MCF 10A (cell line): ENCODE data around the gene HSD17B14. TPM values are rescaled to one million over a fixed set of nuclear protein-coding genes. Genes with fewer than 3 reads are reported as not detected.
A peak's percentile ranks its signal among the peaks of the same experiment; 100 is the strongest.

Source experiments
- BruUV-seq: library from RNA; stranded (reverse); fragments of 400-500 nt; replicated peaks from 2 replicates; lab custom pipeline; 2021; lab: Mats Ljungman, UMichigan
- CTCF ChIA-PET: fragments of 300-600 bp; sonication (Branson Sonifier 250); formaldehyde crosslinking; extraction: SDS; loops from one replicate; lab custom pipeline; 2021; ENCODE audit warnings: antibody characterized with exemption, inconsistent platforms; lab: Yijun Ruan, JAX
- POLR2A ChIA-PET: fragments of 300-600, 350-650 bp; sonication (Branson Sonifier 250); formaldehyde crosslinking; extraction: SDS; loops from one replicate; lab custom pipeline; 2020; ENCODE audit warnings: antibody characterized with exemption, inconsistent platforms; lab: Yijun Ruan, JAX
- DNase-seq: peaks from one replicate; pipeline ENCODE4 v3.0.0-alpha.2; 2018; ENCODE audit not compliant: unreplicated experiment
- H3K27ac Mint-ChIP-seq: one replicate; pipeline ENCODE4 v1.8.0; 2022; ENCODE audit warnings: mild to moderate bottlenecking, low read depth, mixed read lengths; ENCODE audit not compliant: unreplicated experiment
- H3K27me3 Mint-ChIP-seq: one replicate; pipeline ENCODE4 v1.8.0; 2022; ENCODE audit warnings: mixed read lengths; ENCODE audit not compliant: insufficient read depth, unreplicated experiment
- H3K36me3 Mint-ChIP-seq: one replicate; pipeline ENCODE4 v1.8.0; 2022; ENCODE audit warnings: mild to moderate bottlenecking, moderate library complexity, mixed read lengths; ENCODE audit not compliant: insufficient read depth, unreplicated experiment
- H3K4me1 Mint-ChIP-seq: one replicate; pipeline ENCODE4 v1.8.0; 2022; ENCODE audit warnings: mixed read lengths; ENCODE audit not compliant: insufficient read depth, unreplicated experiment
- H3K4me3 Mint-ChIP-seq: one replicate; pipeline ENCODE4 v1.8.0; 2022; ENCODE audit warnings: mild to moderate bottlenecking, moderate library complexity, mixed read lengths; ENCODE audit not compliant: unreplicated experiment
- H3K9me3 Mint-ChIP-seq: one replicate; pipeline ENCODE4 v1.8.0; 2022; ENCODE audit warnings: mixed read lengths; ENCODE audit not compliant: unreplicated experiment
- CTCF ChIP-seq: fragments of 200-600 bp; IDR thresholded peaks from one replicate; pipeline ENCODE4 v1.8.0; 2022; ENCODE audit warnings: antibody characterized with exemption, mild to moderate bottlenecking; ENCODE audit not compliant: unreplicated experiment
- intact Hi-C: fragments of 100-400 bp; cut with micrococcal nuclease; formaldehyde crosslinking; loops from 2 replicates; pipeline ENCODE4 v1.14.1; 2022
- total RNA-seq: library from RNA; stranded (reverse); gene quantifications from 2 replicates; pipeline ENCODE4 v1.2.3, GENCODE V29; 2022

Gene HSD17B14
- total RNA-seq, 1 experiment from 2014 or later, result 0.26 TPM

- H3K27me3 Mint-ChIP-seq, result no peaks in the 10 kb centered on the region
- intact Hi-C loops, result loop anchor here (2.0 to 5.0 kb wide), 2 partner anchors 78 to 90 kb away; partner anchors contain the start of genes BAX and FTL
- peaks cover 29% of the 10 kb centered on the region for H3K4me1 Mint-ChIP-seq
- peak; percentile 46 for DNase-seq
- peaks cover 77% of the 10 kb centered on the region for H3K36me3 Mint-ChIP-seq
- CTCF ChIA-PET, result interaction anchor here (0.6 to 0.8 kb wide), 2 partner anchors 10 to 217 kb away, joined by 3 read pairs; no protein-coding TSS in a partner anchor
- H3K9me3 Mint-ChIP-seq, result no peaks in the 10 kb centered on the region
- POLR2A ChIA-PET, result interaction anchor here (0.6 to 5.4 kb wide), 11 partner anchors 19 to 255 kb away, joined by 3 to 54 read pairs (median 4); partner anchors contain the start of genes BAX, BCAT2, DHDH and FTL
- TF ChIP-seq CTCF, result no peak
- H3K27ac Mint-ChIP-seq, result peak overlapping the region; percentile 100
- TSS peak; percentile 43 for BruUV-seq
- peak overlapping the region; percentile 98 for H3K4me3 Mint-ChIP-seq
Observed at GRCh38 chr19:48874303-48875135, 38.2 kb upstream of the HSD17B14 start.

GRCh38 chr19:48873476-48874302, 37.4 kb upstream of the HSD17B14 start:
- peaks cover 69% of the 10 kb centered on the region for H3K36me3 Mint-ChIP-seq
- H3K4me3 Mint-ChIP-seq, result peak overlapping the region; percentile 98
- DNase-seq, result no peak
- no peak for TF ChIP-seq CTCF
- H3K4me1 Mint-ChIP-seq, result peaks cover 29% of the 10 kb centered on the region
- CTCF ChIA-PET, result interaction anchor here (0.6 to 0.8 kb wide), 3 partner anchors 9 to 242 kb away, joined by 3 read pairs; no protein-coding TSS in a partner anchor
- H3K27me3 Mint-ChIP-seq, result no peaks in the 10 kb centered on the region
- no peaks in the 10 kb centered on the region for H3K9me3 Mint-ChIP-seq
- H3K27ac Mint-ChIP-seq, result peak overlapping the region; percentile 100
- intact Hi-C loops, result loop anchor here (2.0 kb wide), 1 partner anchor 91 kb away; the partner anchor contains the start of gene FTL
- POLR2A ChIA-PET, result interaction anchor here (0.6 to 5.4 kb wide), 11 partner anchors 15 to 330 kb away, joined by 3 to 54 read pairs (median 4); partner anchors contain the start of genes BAX, BCAT2, FTL and GYS1
- no TSS peak for BruUV-seq

GRCh38 chr19:48872884-48873475, 36.7 kb upstream of the HSD17B14 start:
- TF ChIP-seq CTCF, result no peak
- ChIA-PET CTCF (interaction anchor here (0.6 to 1.2 kb wide), 3 partner anchors 28 to 241 kb away, joined by 3 to 4 read pairs (median 4); no protein-coding TSS in a partner anchor), POLR2A (interaction anchor here (0.6 to 5.4 kb wide), 24 partner anchors 8 to 1742 kb away, joined by 3 to 54 read pairs (median 6); partner anchors contain the start of genes BAX, BCAT2, FTL and GYS1)
- DNase-seq, result peak; percentile 95
- peak overlapping the region; percentile 100 for H3K27ac Mint-ChIP-seq
- H3K4me1 Mint-ChIP-seq, result peaks cover 36% of the 10 kb centered on the region
- H3K4me3 Mint-ChIP-seq, result peak overlapping the region; percentile 98
- no peaks in the 10 kb centered on the region for H3K27me3 Mint-ChIP-seq
- H3K36me3 Mint-ChIP-seq, result peaks cover 62% of the 10 kb centered on the region
- no peaks in the 10 kb centered on the region for H3K9me3 Mint-ChIP-seq
- intact Hi-C loops, result no loop called here
- BruUV-seq, result TSS peak; percentile 66
